Hepatocyte (in vitro differentiated cells): ENCODE results near the gene MIA. TPM values are rescaled to one million over a fixed set of nuclear protein-coding genes. Genes with fewer than 3 reads are reported as not detected.
A peak's percentile ranks its signal among the peaks of the same experiment; 100 is the strongest.

ENCODE experiments used
- DNase-seq: peaks from one replicate; pipeline ENCODE4 v3.0.0-alpha.2; 2016; ENCODE audit warnings: low spot score
- H2AFZ ChIP-seq: fragments of 200-600 bp; sonication (generic); 2 replicates; pipeline ENCODE4 v1.6.0; 2016; ENCODE audit warnings: antibody characterized with exemption, mild to moderate bottlenecking
- H3K27ac ChIP-seq: fragments of 200-600 bp; sonication (generic); 2 replicates; pipeline ENCODE4 v1.5.1; 2016; ENCODE audit warnings: mild to moderate bottlenecking
- H3K27me3 ChIP-seq: fragments of 200-600 bp; sonication (generic); 2 replicates; pipeline ENCODE4 v1.6.1; 2016
- H3K36me3 ChIP-seq: fragments of 200-600 bp; sonication (generic); replicated peaks from 2 replicates; pipeline ENCODE4 v1.5.1; 2016; ENCODE audit warnings: low read depth; ENCODE audit not compliant: insufficient read depth
- H3K4me1 ChIP-seq: fragments of 200-600 bp; sonication (generic); 2 replicates; pipeline ENCODE4 v1.5.1; 2016; ENCODE audit warnings: mild to moderate bottlenecking, moderate library complexity; ENCODE audit not compliant: insufficient read depth
- H3K4me2 ChIP-seq: fragments of 200-600 bp; sonication (generic); 2 replicates; pipeline ENCODE4 v1.6.0; 2016
- H3K4me3 ChIP-seq: fragments of 200-600 bp; sonication (generic); 2 replicates; pipeline ENCODE4 v1.5.1; 2016; ENCODE audit warnings: mild to moderate bottlenecking
- H3K79me2 ChIP-seq: fragments of 200-600 bp; sonication (generic); 2 replicates; pipeline ENCODE4 v1.6.0; 2017; ENCODE audit warnings: mild to moderate bottlenecking
- H3K9me2 ChIP-seq: fragments of 200-600 bp; sonication (generic); replicated peaks from 2 replicates; pipeline ENCODE4 v1.6.0; 2017; ENCODE audit warnings: mild to moderate bottlenecking; ENCODE audit not compliant: insufficient read depth
- H3K9me3 ChIP-seq: fragments of 200-600 bp; sonication (generic); 2 replicates; pipeline ENCODE4 v1.5.1; 2016; ENCODE audit warnings: low read depth, mild to moderate bottlenecking
- H4K20me1 ChIP-seq: fragments of 200-600 bp; sonication (generic); 2 replicates; pipeline ENCODE4 v1.6.0; 2016; ENCODE audit warnings: mild to moderate bottlenecking; ENCODE audit not compliant: insufficient read depth, poor library complexity, severe bottlenecking
- CTCF ChIP-seq: fragments of 200-600 bp; sonication (generic); IDR thresholded peaks from 2 replicates; pipeline ENCODE4 v1.5.1; 2016; ENCODE audit warnings: antibody characterized with exemption, mild to moderate bottlenecking; ENCODE audit not compliant: poor library complexity
- EZH2 ChIP-seq: fragments of 200-600 bp; sonication (generic); IDR thresholded peaks from 2 replicates; pipeline ENCODE4 v1.6.1; 2016; ENCODE audit warnings: antibody characterized with exemption, mild to moderate bottlenecking, borderline replicate concordance
- EZH2phosphoT487 ChIP-seq: fragments of 200-600 bp; sonication (generic); IDR thresholded peaks from one replicate; pipeline ENCODE4 v1.6.1; 2018; ENCODE audit warnings: antibody characterized with exemption, mild to moderate bottlenecking, low read depth, moderate library complexity; ENCODE audit not compliant: unreplicated experiment, severe bottlenecking
- WGBS: methylation state at CpG from one replicate; pipeline ENCODE4 v1.1.6; 2016; ENCODE audit warnings: low lambda C conversion rate; ENCODE audit errors: missing lambda C conversion rate; 5-methylcytosine and 5-hydroxymethylcytosine counted together
- polyA plus RNA-seq: library from polyadenylated mRNA; unstranded; fragments of >200 nt; fragmentation: Nextera tagmentation; extraction: Ambion mirVana; gene quantifications from 2 replicates; pipeline ENCODE4 v1.2.1, GENCODE V29; 2016
- total RNA-seq: library from RNA; depleted of rRNA; stranded (reverse); fragments of >200 nt; gene quantifications from 2 replicates; pipeline ENCODE4 v1.2.3, GENCODE V29; 2014

MIA gene
- total and polyA plus RNA-seq, 2 experiments from 2014 or later = 0.86 TPM; not detected in 1

GRCh38 chr19:40805258-40805868 lies 30.0 kb downstream of the MIA start:
- no peak for DNase-seq
- TF ChIP-seq EZH2phosphoT487 (no peak), CTCF (no peak), EZH2 (no peak)
- Histone ChIP-seq H3K4me3 (no peak overlapping the region), H3K4me1 (peaks cover 64% of the 10 kb centered on the region), H4K20me1 (peaks cover 64% of the 10 kb centered on the region), H3K27ac (peak overlapping the region; percentile 76), H3K4me2 (no peak overlapping the region), H2AFZ (no peak overlapping the region), H3K36me3 (no peaks in the 10 kb centered on the region), H3K9me3 (no peaks in the 10 kb centered on the region), H3K27me3 (no peaks in the 10 kb centered on the region), H3K9me2 (no peaks in the 10 kb centered on the region), H3K79me2 (peaks cover 75% of the 10 kb centered on the region)
- WGBS = 81% methylated on average over 2 of the region's 2 CpGs

GRCh38 chr19:40806423-40807146 lies 31.3 kb downstream of the MIA start:
- peak; percentile 85 for TF ChIP-seq CTCF
- no peak for TF ChIP-seq EZH2
- TF ChIP-seq EZH2phosphoT487 = no peak
- peaks cover 59% of the 10 kb centered on the region for H3K4me1 ChIP-seq
- H3K79me2 ChIP-seq = peaks cover 62% of the 10 kb centered on the region
- WGBS = 44% methylated on average over 23 of the region's 26 CpGs
- no peaks in the 10 kb centered on the region for H3K27me3 ChIP-seq
- DNase-seq = peak; percentile 95
- H3K27ac ChIP-seq = peak overlapping the region; percentile 76
- no peaks in the 10 kb centered on the region for H3K9me2 ChIP-seq
- no peaks in the 10 kb centered on the region for H3K36me3 ChIP-seq
- H2AFZ ChIP-seq = no peak overlapping the region
- peaks cover 52% of the 10 kb centered on the region for H4K20me1 ChIP-seq
- H3K9me3 ChIP-seq = no peaks in the 10 kb centered on the region
- H3K4me2 ChIP-seq = peak overlapping the region; percentile 65
- no peak overlapping the region for H3K4me3 ChIP-seq

- peaks cover 60% of the 10 kb centered on the region for H3K4me1 ChIP-seq
- no peaks in the 10 kb centered on the region for H3K27me3 ChIP-seq
- no peaks in the 10 kb centered on the region for H3K9me2 ChIP-seq
- no peaks in the 10 kb centered on the region for H3K36me3 ChIP-seq
- H3K4me3 ChIP-seq = no peak overlapping the region
- WGBS = 78% methylated on average over 18 of the region's 18 CpGs
- no peak overlapping the region for H3K4me2 ChIP-seq
- H3K27ac ChIP-seq = peak overlapping the region; percentile 72
- peak; percentile 37 for TF ChIP-seq CTCF
- no peak for TF ChIP-seq EZH2phosphoT487
- DNase-seq = peak; percentile 78
- H3K9me3 ChIP-seq = no peaks in the 10 kb centered on the region
- H2AFZ ChIP-seq = no peak overlapping the region
- H3K79me2 ChIP-seq = peaks cover 54% of the 10 kb centered on the region
- H4K20me1 ChIP-seq = peaks cover 44% of the 10 kb centered on the region
Observed at GRCh38 chr19:40807147-40808020, 32.1 kb downstream of the MIA start.
